Glutamatergic neuron (in vitro differentiated cells): ENCODE measurements around the gene BOC. TPM values are rescaled to one million over a fixed set of nuclear protein-coding genes. Genes with fewer than 3 reads are reported as not detected.

ENCODE experiments used
- DNase-seq: peaks from one replicate; pipeline ENCODE4 v3.0.0; 2022
- H3K27ac Mint-ChIP-seq: one replicate; pipeline ENCODE4 v1.8.0; 2020; ENCODE audit warnings: mild to moderate bottlenecking, mixed read lengths, inconsistent platforms; ENCODE audit not compliant: unreplicated experiment
- H3K27me3 Mint-ChIP-seq: one replicate; pipeline ENCODE4 v1.8.0; 2020; ENCODE audit warnings: mild to moderate bottlenecking, moderate library complexity, mixed read lengths, inconsistent platforms; ENCODE audit not compliant: unreplicated experiment
- H3K36me3 Mint-ChIP-seq: one replicate; pipeline ENCODE4 v1.8.0; 2020; ENCODE audit warnings: mild to moderate bottlenecking, mixed read lengths, inconsistent platforms; ENCODE audit not compliant: unreplicated experiment
- H3K4me1 Mint-ChIP-seq: one replicate; pipeline ENCODE4 v1.8.0; 2020; ENCODE audit warnings: mild to moderate bottlenecking, low read depth, mixed read lengths, inconsistent platforms; ENCODE audit not compliant: unreplicated experiment
- H3K4me3 Mint-ChIP-seq: one replicate; pipeline ENCODE4 v1.8.0; 2020; ENCODE audit warnings: mild to moderate bottlenecking, mixed read lengths, inconsistent platforms; ENCODE audit not compliant: unreplicated experiment
- H3K9me3 Mint-ChIP-seq: one replicate; pipeline ENCODE4 v1.8.0; 2020; ENCODE audit warnings: mild to moderate bottlenecking, moderate library complexity, mixed read lengths, inconsistent platforms; ENCODE audit not compliant: unreplicated experiment
- CTCF ChIP-seq: fragments of 200-600 bp; sonication (generic); IDR thresholded peaks from one replicate; pipeline ENCODE4 v1.5.0; 2021; ENCODE audit not compliant: partially characterized antibody, unreplicated experiment
- total RNA-seq: library from RNA; stranded (reverse); fragmentation: NEBNext Ultra II Directional; extraction: Animal tissue kit (Norgen Biotek cat#: 25700); gene quantifications from one replicate; pipeline ENCODE4 v1.2.1, GENCODE V29; 2021; ENCODE audit not compliant: unreplicated experiment

Gene BOC
- total RNA-seq, 1 donor from 2014 or later = 32.9 TPM

GRCh38 chr3:113258361-113258760, 47.0 kb downstream of the BOC start:
- peaks cover 7% of the 10 kb centered on the region for H3K27me3 Mint-ChIP-seq
- DNase-seq = no peak
- H3K36me3 Mint-ChIP-seq = peaks cover 6% of the 10 kb centered on the region
- H3K27ac Mint-ChIP-seq = no peak overlapping the region
- H3K4me3 Mint-ChIP-seq = no peak overlapping the region
- H3K9me3 Mint-ChIP-seq = peaks cover 9% of the 10 kb centered on the region
- no peak for TF ChIP-seq CTCF
- peaks cover 28% of the 10 kb centered on the region for H3K4me1 Mint-ChIP-seq

- H3K36me3 Mint-ChIP-seq = peaks cover 6% of the 10 kb centered on the region
- peaks cover 28% of the 10 kb centered on the region for H3K4me1 Mint-ChIP-seq
- H3K4me3 Mint-ChIP-seq = no peak overlapping the region
- TF ChIP-seq CTCF = no peak
- DNase-seq = no peak
- H3K27me3 Mint-ChIP-seq = peaks cover 7% of the 10 kb centered on the region
- H3K27ac Mint-ChIP-seq = no peak overlapping the region
- peaks cover 5% of the 10 kb centered on the region for H3K9me3 Mint-ChIP-seq
Observed at GRCh38 chr3:113259196-113259595, 47.8 kb downstream of the BOC start.

- H3K4me3 Mint-ChIP-seq = no peak overlapping the region
- H3K36me3 Mint-ChIP-seq = peaks cover 6% of the 10 kb centered on the region
- H3K9me3 Mint-ChIP-seq = peaks cover 5% of the 10 kb centered on the region
- peaks cover 38% of the 10 kb centered on the region for H3K4me1 Mint-ChIP-seq
- DNase-seq = no peak
- TF ChIP-seq CTCF = no peak
- peaks cover 4% of the 10 kb centered on the region for H3K27me3 Mint-ChIP-seq
- H3K27ac Mint-ChIP-seq = no peak overlapping the region
Observed at GRCh38 chr3:113261063-113261625, 49.8 kb downstream of the BOC start.

- DNase-seq = no peak
- Mint-ChIP-seq H3K4me1 (peaks cover 36% of the 10 kb centered on the region), H3K4me3 (no peak overlapping the region), H3K36me3 (peaks cover 6% of the 10 kb centered on the region), H3K9me3 (peaks cover 5% of the 10 kb centered on the region), H3K27me3 (peaks cover 4% of the 10 kb centered on the region), H3K27ac (no peak overlapping the region)
- TF ChIP-seq CTCF = no peak
Observed at GRCh38 chr3:113261626-113262303, 50.4 kb downstream of the BOC start.

- TF ChIP-seq CTCF = no peak
- no peak for DNase-seq
- H3K4me3 Mint-ChIP-seq = no peak overlapping the region
- H3K27ac Mint-ChIP-seq = no peak overlapping the region
- H3K36me3 Mint-ChIP-seq = peaks cover 6% of the 10 kb centered on the region
- H3K27me3 Mint-ChIP-seq = peaks cover 4% of the 10 kb centered on the region
- peaks cover 5% of the 10 kb centered on the region for H3K9me3 Mint-ChIP-seq
- H3K4me1 Mint-ChIP-seq = peaks cover 36% of the 10 kb centered on the region
Observed at GRCh38 chr3:113262304-113262665, 50.9 kb downstream of the BOC start.
